HG02938 (cell line): ENCODE results near the gene THNSL1.
"Not testable (repeated sequence)": the region's sequence is repeated elsewhere in the genome, so short reads cannot be mapped to it uniquely, and the experiment has no call there.

ENCODE experiments used
- ATAC-seq: cut with Tn5 transposase; IDR thresholded peaks from one replicate; pipeline ENCODE4 v1.9.1; 2021; ENCODE audit warnings: mild to moderate bottlenecking, moderate library complexity; ENCODE audit not compliant: unreplicated experiment

THNSL1 gene

DNA sequence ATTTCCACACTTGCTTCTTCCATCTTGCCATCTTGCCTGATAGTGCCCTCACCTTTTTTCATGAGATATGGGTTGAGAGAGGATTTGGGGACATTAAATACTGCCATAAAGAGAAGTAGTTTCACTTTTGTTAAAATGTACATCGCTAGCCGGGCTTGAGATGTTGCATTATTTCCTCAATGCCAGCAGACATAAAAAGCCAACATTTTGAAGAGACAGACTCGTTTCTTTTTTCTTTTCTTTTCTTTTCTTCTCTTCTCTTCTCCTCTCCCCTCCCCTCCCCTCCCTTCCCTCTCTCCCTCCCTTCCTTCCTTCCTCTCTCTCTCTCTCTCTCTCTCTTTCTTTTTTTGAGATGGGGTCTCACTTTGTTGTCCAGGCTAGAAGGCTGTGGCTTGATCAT, 18.4 kb upstream of the THNSL1 start:
- ATAC-seq, result no peak

DNA sequence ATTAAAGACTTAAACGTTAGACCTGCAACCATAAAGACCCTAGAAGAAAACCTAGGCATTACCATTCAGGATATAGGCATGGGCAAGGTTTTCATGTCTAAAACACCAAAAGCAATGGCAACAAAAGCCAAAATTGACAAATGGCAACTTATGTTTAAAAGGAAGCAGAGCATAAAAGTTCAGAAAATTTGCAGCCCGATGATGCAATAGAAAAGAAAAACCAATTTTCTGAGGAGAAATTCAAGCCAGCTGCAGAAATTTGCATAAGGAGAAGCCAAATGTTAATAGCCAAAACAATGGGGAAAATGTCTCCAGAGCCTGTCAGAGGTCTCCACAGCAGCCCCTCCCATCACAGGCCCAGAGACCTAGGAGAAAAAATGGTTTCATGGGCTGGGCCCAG, 4.8 kb upstream of the THNSL1 start:
- not testable (repeated sequence) for ATAC-seq

- ATAC-seq, result no peak
Measured at GRCh38 chr10:25014579-25014978, 1.8 kb upstream of the THNSL1 start.

DNA sequence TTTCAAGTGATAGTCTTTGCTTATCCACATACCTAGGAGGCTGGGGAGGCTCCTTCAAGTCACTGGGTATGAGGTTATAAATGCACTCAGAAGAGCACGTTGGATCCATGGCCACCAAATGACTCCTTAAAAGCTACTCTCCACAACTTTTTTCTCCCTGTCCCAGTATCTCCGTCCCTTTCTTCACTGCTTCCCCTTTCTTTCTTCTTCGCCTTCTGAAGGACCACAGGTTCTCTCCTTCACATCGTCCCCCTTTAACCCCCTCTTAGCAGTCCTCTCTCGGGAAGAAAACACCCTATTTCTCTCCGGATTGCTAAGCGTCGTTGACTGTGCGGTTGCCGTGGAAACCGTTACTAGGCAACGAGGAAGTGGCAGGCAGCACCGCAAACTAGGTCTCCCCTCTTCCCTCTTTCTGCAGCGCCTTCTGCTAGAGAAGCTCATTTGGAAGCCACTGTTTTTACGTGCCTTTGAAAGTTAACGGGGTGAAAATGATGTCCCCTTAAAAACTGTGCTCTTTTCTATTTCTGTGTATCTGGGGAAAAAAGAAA, 510 bp upstream of the THNSL1 start, which contains the start of gene ENKUR:
ENKUR (minus strand) TSS at position 331 of the 548 bp plus-strand sequence; CDS start at position 109, 222 bp downstream.
- peak; percentile 72 for ATAC-seq

GRCh38 chr10:25017154-25017590, 760 bp downstream of the THNSL1 start:
- peak; percentile 0 for ATAC-seq

DNA sequence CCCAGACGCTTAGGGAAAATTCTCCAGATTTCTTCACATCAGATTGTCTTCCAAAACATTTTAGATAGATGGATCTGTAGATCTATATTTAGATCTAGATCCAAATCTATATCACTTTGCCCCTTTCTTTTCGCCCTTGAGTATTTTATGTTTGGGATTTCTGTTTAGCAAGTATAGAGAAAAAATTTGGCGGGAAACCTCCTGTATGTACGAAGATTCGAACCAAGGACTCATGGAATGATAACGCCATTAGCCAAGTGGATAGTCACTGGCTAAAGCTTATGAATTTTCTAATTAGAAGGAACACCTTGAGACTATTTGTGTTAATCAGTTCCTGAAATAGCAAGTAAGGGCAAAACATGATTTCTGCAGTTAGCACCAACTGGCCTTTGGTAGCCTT, 1.2 kb downstream of the THNSL1 start:
- no peak for ATAC-seq

DNA sequence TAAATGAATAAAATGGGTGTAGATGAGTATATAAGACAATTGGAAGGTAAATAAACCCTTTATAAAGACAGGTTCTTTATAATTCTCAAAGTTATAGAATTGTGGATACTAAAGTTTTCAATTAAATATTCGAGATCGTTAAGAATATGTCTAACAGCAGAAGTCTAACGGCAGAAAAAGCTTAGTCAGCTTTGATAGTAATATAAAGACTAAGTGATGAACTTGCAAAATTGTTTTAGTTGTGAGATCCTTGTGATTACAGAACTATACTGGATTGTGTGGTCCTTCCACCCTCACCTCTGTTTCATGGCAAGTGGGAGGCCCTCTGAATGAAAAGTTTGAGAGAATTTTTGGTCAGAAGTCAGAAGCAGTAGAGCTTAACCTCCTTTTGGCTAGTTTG, 2.3 kb downstream of the THNSL1 start:
- ATAC-seq, result no peak

GRCh38 chr10:25023278-25023677, 6.9 kb downstream of the THNSL1 start:
- ATAC-seq, result no peak

- no peak for ATAC-seq
Measured at GRCh38 chr10:25024528-25024927, 8.1 kb downstream of the THNSL1 start.

- ATAC-seq, result no peak
Measured at GRCh38 chr10:25026463-25026862, 10.1 kb downstream of the THNSL1 start.

DNA sequence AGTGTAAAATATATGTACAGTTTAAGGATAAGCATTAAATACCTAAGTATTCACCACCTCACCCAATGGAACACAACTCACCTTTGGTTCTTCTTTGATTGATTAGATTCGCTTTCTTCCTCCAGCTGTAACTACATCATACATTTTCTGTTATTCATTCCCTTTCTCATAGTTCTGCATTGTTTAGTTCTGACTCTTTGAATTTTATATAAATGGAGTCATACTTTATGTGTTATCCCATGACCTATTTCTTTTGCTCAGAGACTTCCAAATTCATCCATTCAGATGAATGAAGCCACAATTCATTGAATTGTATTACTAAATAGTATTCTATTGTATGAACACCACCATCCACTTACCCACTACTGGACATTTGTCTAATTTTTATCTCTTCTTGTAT, 12.3 kb downstream of the THNSL1 start:
- no peak for ATAC-seq

DNA sequence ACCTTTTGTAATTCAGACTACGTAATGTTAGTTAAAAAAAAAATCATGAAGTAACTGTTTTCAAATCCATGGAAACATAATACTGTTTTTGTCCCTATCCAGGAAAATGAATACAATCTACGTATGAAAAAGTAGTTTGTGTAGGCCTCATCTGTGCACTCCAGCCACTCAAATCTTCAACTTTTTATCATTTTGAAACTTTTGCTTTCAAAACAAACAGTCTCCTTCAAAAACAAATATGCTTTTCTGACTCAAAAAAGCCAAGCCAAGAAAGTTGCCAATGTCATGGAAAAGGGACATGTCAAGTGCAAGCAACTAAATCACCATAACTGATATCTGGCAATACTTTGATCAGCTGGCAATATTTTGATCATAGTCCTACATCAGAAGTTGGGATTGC, 13.1 kb downstream of the THNSL1 start:
- no peak for ATAC-seq

GRCh38 chr10:25036381-25036780, 20.0 kb downstream of the THNSL1 start:
- ATAC-seq, result peak; percentile 77

DNA sequence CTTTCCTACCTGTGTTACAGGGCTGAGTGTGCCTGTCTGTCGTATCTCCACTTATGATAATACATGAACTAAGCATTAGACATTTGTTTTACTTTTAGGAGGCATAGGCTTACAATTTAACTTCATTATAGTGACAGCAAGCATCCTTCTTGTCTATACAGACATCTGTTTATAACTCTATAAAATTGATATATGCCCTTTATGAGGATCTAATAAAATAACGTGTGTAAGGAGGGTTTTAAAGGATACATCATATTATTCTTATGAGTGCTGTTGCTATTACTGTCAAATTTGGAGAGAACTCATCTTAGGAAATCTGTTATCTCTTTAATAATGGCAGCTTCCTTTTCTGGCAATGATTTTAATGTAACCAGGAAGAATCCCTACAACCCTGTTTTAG, 21.9 kb downstream of the THNSL1 start:
- ATAC-seq, result no peak

DNA sequence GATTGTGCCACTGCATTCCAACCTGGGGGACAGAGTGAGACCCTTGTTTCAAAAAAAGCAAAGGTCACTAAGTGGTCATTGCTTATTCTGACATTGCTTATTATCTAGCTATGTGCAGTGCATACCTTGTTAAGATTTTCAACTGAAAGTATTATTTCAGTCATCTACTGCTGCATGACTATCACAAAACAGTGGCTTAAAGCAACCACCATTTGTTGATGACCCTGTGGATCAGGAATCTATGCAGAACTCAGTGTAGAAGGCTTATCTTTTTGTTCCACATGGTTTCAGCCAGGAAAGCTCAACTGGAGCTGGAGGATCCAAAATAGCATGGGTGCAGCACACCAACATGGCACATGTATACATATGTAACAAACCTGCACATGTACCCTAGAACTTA, 23.1 kb downstream of the THNSL1 start:
- ATAC-seq, result no peak

- ATAC-seq, result no peak
Measured at GRCh38 chr10:25046641-25047040, 30.2 kb downstream of the THNSL1 start.

DNA sequence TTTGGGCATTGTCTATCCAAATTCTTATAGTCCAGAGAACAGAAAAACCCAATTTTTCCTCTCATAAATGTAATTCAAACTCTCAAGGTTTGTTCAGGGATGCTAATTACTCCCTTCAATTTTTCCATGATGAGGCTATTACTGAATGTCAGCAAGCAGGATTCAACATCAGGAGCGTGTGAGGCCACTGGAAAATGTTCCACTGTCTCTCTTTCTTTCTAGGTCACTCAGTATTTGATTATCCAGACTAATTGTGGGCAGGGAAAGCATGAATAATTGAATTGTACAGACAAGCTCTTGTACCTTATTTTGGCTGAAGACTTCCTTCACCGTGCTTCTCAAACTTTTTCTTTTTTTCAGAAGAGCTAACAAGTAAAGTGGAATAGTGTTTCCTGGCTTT, 30.7 kb downstream of the THNSL1 start:
- no peak for ATAC-seq

DNA sequence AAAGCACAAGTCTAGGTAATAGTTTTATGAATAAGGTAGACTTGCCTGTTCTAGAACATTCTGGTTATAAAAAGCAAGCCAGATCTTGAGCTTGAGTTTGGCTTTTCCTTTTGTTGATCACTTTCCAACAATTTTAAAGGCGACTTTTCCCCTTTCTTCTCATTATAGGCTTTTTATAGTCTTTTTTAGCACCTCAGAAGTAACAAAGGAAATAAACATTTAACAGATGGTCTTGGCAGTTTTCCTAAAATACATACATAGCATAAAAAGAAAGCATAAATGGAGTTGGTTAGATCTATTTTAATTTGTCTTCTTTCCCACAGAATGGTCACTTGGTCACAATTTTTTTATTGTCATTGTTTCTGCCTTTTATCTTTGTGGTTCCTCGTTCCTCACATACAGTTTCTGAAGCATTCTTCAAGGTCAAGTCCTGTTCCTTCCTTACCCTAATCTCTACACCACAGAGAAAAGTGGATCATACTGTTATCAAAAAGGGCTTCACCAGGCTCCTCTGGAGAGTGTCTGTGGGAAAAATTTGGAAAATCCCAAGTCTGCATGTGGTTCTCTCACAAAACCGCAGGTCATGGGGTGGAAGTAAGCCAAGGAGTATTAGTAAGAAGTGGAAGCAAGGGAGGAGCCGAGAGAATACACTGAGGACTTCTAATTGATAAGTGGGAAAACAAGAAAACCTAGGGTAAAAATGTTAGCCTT, 31.3 kb downstream of the THNSL1 start:
- ATAC-seq, result no peak

DNA sequence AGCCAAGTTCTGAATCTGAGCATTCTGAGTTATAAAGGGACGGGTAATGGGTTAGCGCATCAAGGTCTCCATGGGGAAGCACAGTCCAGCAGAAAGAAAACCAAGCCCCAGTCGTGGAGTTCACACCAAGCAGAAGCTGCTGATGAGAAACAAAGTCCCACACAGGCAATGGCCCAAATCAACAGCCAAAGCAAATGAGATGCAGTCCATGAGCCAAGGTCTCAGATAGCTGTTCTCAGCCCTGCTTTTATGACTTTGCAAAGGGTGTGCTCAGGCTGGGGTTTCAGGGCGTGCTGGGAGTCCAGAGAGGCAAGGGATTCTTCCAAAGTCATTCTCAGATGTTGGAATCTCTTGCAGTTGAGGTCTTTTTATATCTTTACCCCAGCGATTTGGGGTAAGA, 32.0 kb downstream of the THNSL1 start:
- ATAC-seq, result no peak

- ATAC-seq, result no peak
Measured at GRCh38 chr10:25049966-25050365, 33.6 kb downstream of the THNSL1 start.

DNA sequence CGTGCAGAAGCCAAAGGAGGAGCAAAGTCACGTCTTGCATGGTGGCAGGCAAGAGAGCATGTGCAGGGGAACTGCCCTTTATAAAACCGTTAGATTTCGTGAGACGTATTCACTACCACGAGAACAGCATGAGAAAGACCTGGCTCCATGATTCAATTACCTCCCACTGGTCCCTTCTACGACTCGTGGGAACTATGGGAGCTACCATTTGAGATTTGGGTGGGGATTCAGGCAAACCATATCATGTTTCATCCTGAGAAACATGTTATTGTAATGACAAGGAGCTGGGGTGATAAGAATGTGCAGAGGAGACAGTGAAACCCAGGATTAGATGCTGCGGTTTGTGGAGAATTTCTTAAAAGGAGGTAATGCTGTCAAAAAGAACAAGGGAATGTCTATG, 34.0 kb downstream of the THNSL1 start:
- ATAC-seq, result no peak

GRCh38 chr10:25052012-25052411, 35.6 kb downstream of the THNSL1 start:
- ATAC-seq, result no peak

DNA sequence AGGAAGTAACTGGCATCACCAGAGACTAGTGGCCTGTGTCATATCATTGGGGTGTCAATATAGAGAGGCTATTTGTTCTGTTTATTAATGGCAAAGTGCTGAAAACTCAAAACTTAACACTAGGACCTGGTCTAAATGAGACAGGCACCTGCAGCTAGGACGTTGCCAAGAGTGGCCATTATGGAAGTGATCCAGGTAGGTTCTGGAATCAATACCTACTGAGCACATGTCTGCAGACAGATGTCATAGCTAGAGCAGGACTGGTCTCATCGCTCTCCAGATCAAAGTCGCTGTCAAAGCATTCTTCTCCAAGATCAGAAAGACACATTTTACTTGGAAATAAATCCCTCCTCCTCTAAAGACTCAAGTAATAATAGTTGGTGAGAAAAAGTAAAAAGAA, 40.3 kb downstream of the THNSL1 start:
- no peak for ATAC-seq
